OCI-LY1 (cell line): ENCODE measurements around the gene THOC5.

Experiments
- H2AFZ ChIP-seq: fragments of 200-600 bp; sonication (generic), shearing (Covaris generic); 2 replicates; pipeline ENCODE4 v1.6.0; 2014; ENCODE audit warnings: antibody characterized with exemption, mild to moderate bottlenecking, low read length
- H3F3A ChIP-seq: fragments of 200-600 bp; sonication (generic), shearing (Covaris generic); 2 replicates; pipeline ENCODE4 v1.6.0; 2014; ENCODE audit warnings: mild to moderate bottlenecking, antibody characterized with exemption, low read length, moderate library complexity; ENCODE audit not compliant: insufficient read depth
- H3K27ac ChIP-seq: fragments of 200-600 bp; sonication (generic); 2 replicates; pipeline ENCODE4 v1.5.1; 2014; ENCODE audit warnings: low read length, mixed run types, mild to moderate bottlenecking, low read depth; ENCODE audit not compliant: poor library complexity, severe bottlenecking
- H3K27me3 ChIP-seq: fragments of 200-600 bp; sonication (generic); 2 replicates; pipeline ENCODE4 v1.6.0; 2014; ENCODE audit warnings: antibody characterized with exemption, mild to moderate bottlenecking, low read length, moderate library complexity; ENCODE audit not compliant: insufficient read depth
- H3K36me3 ChIP-seq: fragments of 200-600 bp; sonication (generic); 2 replicates; pipeline ENCODE4 v1.6.1; 2014; ENCODE audit warnings: mild to moderate bottlenecking, antibody characterized with exemption, low read length, moderate library complexity, mixed read lengths; ENCODE audit not compliant: insufficient read depth
- H3K4me1 ChIP-seq: fragments of 200-600 bp; sonication (generic); 2 replicates; pipeline ENCODE4 v1.5.1; 2014; ENCODE audit warnings: mild to moderate bottlenecking, low read length, moderate library complexity; ENCODE audit not compliant: insufficient read depth, severe bottlenecking
- H3K4me2 ChIP-seq: fragments of 200-600 bp; sonication (generic), shearing (Covaris generic); 2 replicates; pipeline ENCODE4 v1.6.1; 2014; ENCODE audit warnings: low read length
- H3K4me3 ChIP-seq: fragments of 200-600 bp; sonication (generic); 2 replicates; pipeline ENCODE4 v1.5.1; 2014; ENCODE audit warnings: low read length, low read depth, mild to moderate bottlenecking, mixed read lengths; ENCODE audit not compliant: poor library complexity, severe bottlenecking
- H3K79me2 ChIP-seq: fragments of 200-600 bp; shearing (Covaris generic); 2 replicates; pipeline ENCODE4 v1.6.1; 2016; ENCODE audit warnings: mixed run types, low read length, mixed read lengths; ENCODE audit not compliant: insufficient read depth
- H3K9ac ChIP-seq: fragments of 200-600 bp; sonication (generic), shearing (Covaris generic); 2 replicates; pipeline ENCODE4 v1.6.1; 2014; ENCODE audit warnings: mild to moderate bottlenecking, low read length, mixed read lengths
- H3K9me2 ChIP-seq: fragments of 200-600 bp; sonication (generic), shearing (Covaris generic); 2 replicates; pipeline ENCODE4 v1.6.1; 2014; ENCODE audit warnings: low read depth, mild to moderate bottlenecking, low read length, mixed read lengths
- H3K9me3 ChIP-seq: fragments of 200-600 bp; shearing (Covaris generic); 2 replicates; pipeline ENCODE4 v1.6.1; 2014; ENCODE audit warnings: low read length, mixed read lengths
- H4K20me1 ChIP-seq: fragments of 200-600 bp; sonication (generic), shearing (Covaris generic); 2 replicates; pipeline ENCODE4 v1.6.0; 2016; ENCODE audit warnings: mild to moderate bottlenecking, low read length; ENCODE audit not compliant: insufficient read depth
- CTCF ChIP-seq: fragments of 200-600 bp; sonication (generic), shearing (Covaris generic); IDR thresholded peaks from 2 replicates; pipeline ENCODE4 v1.5.1; 2017; ENCODE audit warnings: mild to moderate bottlenecking, antibody characterized with exemption, low read length, moderate library complexity, mixed read lengths
- EZH2 ChIP-seq: fragments of 200-600 bp; sonication (generic), shearing (Covaris generic); IDR thresholded peaks from 2 replicates; pipeline ENCODE4 v1.8.0; 2017; ENCODE audit warnings: borderline replicate concordance, mixed run types, mild to moderate bottlenecking, antibody characterized with exemption, low read length, moderate library complexity, mixed read lengths

The THOC5 gene

GRCh38 chr22:29517215-29517908 lies 36.2 kb downstream of the THOC5 start:
- no peak for TF ChIP-seq EZH2
- no peak for TF ChIP-seq CTCF

GRCh38 chr22:29512031-29512430 lies 41.5 kb downstream of the THOC5 start:
- Histone ChIP-seq H3K9ac (no peak overlapping the region), H3K4me3 (no peak overlapping the region), H2AFZ (no peak overlapping the region), H3K9me3 (no peaks in the 10 kb centered on the region), H3K36me3 (peaks cover 81% of the 10 kb centered on the region), H4K20me1 (no peaks in the 10 kb centered on the region), H3F3A (no peaks in the 10 kb centered on the region), H3K27ac (no peak overlapping the region), H3K4me2 (no peak overlapping the region), H3K4me1 (no peaks in the 10 kb centered on the region), H3K79me2 (no peaks in the 10 kb centered on the region), H3K27me3 (no peaks in the 10 kb centered on the region), H3K9me2 (no peaks in the 10 kb centered on the region)
- TF ChIP-seq CTCF = no peak
- no peak for TF ChIP-seq EZH2

More at GRCh38 chr22:29517215-29517908, 36.2 kb downstream of the THOC5 start:
- Histone ChIP-seq H3K36me3 (peaks cover 75% of the 10 kb centered on the region), H3K4me3 (no peak overlapping the region), H4K20me1 (no peaks in the 10 kb centered on the region), H3F3A (no peaks in the 10 kb centered on the region), H3K4me2 (no peak overlapping the region), H3K9me2 (no peaks in the 10 kb centered on the region), H3K27ac (no peak overlapping the region), H2AFZ (no peak overlapping the region), H3K9ac (no peak overlapping the region), H3K79me2 (no peaks in the 10 kb centered on the region), H3K27me3 (no peaks in the 10 kb centered on the region), H3K4me1 (no peaks in the 10 kb centered on the region), H3K9me3 (no peaks in the 10 kb centered on the region)

GRCh38 chr22:29511126-29511862 lies 42.3 kb downstream of the THOC5 start:
- no peaks in the 10 kb centered on the region for H3K9me3 ChIP-seq
- H3K9ac ChIP-seq = no peak overlapping the region
- no peaks in the 10 kb centered on the region for H3F3A ChIP-seq
- H3K27me3 ChIP-seq = no peaks in the 10 kb centered on the region
- TF ChIP-seq EZH2 = no peak
- TF ChIP-seq CTCF = no peak
- no peaks in the 10 kb centered on the region for H4K20me1 ChIP-seq
- no peak overlapping the region for H2AFZ ChIP-seq
- no peaks in the 10 kb centered on the region for H3K4me1 ChIP-seq
- H3K36me3 ChIP-seq = peaks cover 81% of the 10 kb centered on the region
- H3K4me3 ChIP-seq = no peak overlapping the region
- H3K4me2 ChIP-seq = no peak overlapping the region
- no peaks in the 10 kb centered on the region for H3K9me2 ChIP-seq
- no peak overlapping the region for H3K27ac ChIP-seq
- H3K79me2 ChIP-seq = no peaks in the 10 kb centered on the region
